ENCODE data around the gene GCDH. TPM values are rescaled to one million over a fixed set of nuclear protein-coding genes. Genes with fewer than 3 reads are reported as not detected.

Gene GCDH
- total RNA-seq, 1 donor from 2014 or later: 73.9 TPM

DNA sequence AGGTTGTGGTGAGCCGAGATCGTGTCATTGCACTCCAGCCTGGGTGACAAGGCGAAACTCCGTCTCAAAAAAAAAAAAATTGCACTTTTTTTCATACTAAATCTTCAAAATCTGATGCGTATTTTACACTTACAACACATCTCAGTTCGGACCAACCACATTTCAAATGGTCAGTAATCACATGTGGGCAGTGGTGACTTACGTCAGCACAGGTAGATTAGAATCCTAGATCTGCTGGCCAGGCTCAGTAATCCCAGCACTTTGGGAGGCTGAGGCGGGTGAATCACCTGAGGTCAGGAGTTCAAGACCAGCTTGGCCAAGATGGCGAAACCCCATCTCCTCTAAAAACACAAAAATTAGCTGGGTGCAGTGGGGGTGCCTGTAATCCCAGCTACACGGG lies 44.1 kb downstream of the GCDH start:
- ChIA-PET POLR2A (interaction anchor here (0.7 to 3.5 kb wide), 4 partner anchors 10 to 166 kb away, joined by 3 to 24 read pairs (median 16); partner anchors contain the start of genes GCDH, JUNB and RAD23A), CTCF (no interaction called here)
- H3K27ac Mint-ChIP-seq: no peak overlapping the region
- no peak for ATAC-seq (ENCODE audit: low read depth)
- no peak for DNase-seq
- TF ChIP-seq, protein P1, sequence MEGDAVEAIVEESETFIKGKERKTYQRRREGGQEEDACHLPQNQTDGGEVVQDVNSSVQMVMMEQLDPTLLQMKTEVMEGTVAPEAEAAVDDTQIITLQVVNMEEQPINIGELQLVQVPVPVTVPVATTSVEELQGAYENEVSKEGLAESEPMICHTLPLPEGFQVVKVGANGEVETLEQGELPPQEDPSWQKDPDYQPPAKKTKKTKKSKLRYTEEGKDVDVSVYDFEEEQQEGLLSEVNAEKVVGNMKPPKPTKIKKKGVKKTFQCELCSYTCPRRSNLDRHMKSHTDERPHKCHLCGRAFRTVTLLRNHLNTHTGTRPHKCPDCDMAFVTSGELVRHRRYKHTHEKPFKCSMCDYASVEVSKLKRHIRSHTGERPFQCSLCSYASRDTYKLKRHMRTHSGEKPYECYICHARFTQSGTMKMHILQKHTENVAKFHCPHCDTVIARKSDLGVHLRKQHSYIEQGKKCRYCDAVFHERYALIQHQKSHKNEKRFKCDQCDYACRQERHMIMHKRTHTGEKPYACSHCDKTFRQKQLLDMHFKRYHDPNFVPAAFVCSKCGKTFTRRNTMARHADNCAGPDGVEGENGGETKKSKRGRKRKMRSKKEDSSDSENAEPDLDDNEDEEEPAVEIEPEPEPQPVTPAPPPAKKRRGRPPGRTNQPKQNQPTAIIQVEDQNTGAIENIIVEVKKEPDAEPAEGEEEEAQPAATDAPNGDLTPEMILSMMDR (IDR thresholded peaks at IDR 0.05): no peak
- H3K9me3 Mint-ChIP-seq: no peaks in the 10 kb centered on the region
- H3K27me3 Mint-ChIP-seq: no peaks in the 10 kb centered on the region
- no peak overlapping the region for H3K4me3 Mint-ChIP-seq
- intact Hi-C loops (cut with micrococcal nuclease): loop anchor here (5.0 kb wide), 2 partner anchors 213 to 217 kb away; partner anchors contain the start of genes IER2, STX10 and TNPO2
- peaks cover 55% of the 10 kb centered on the region for H3K4me1 Mint-ChIP-seq
- peaks cover 36% of the 10 kb centered on the region for H3K36me3 Mint-ChIP-seq (ENCODE audit: low read depth)

DNA sequence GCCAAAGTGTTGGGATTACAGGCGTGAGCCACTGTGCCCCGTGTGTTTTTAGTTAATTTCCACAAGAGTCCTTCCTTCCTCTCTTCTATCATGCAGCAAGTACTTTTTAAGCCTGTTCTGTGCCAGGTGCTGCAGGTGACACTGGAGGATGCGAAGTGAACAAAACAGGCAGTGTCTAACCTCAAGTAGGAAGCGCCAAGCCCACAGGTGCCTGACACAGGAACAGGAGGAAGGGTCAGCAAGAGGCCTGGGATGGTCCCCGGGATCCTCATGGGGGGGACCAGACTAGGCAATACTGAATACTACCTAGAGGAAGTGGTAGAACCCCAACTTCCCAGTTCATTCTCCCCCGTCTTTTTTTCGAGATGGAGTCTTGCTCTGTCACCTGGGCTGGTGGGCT lies 45.6 kb downstream of the GCDH start:
- DNase-seq: no peak
- ChIA-PET POLR2A (interaction anchor here (0.6 to 3.3 kb wide), 8 partner anchors 9 to 200 kb away, joined by 4 to 21 read pairs (median 8); partner anchors contain the start of genes DNASE2, GCDH, GET3 and NACC1), CTCF (no interaction called here)
- H3K27me3 Mint-ChIP-seq: no peaks in the 10 kb centered on the region
- ATAC-seq (ENCODE audit: low read depth): no peak
- peaks cover 42% of the 10 kb centered on the region for H3K36me3 Mint-ChIP-seq (ENCODE audit: low read depth)
- H3K9me3 Mint-ChIP-seq: no peaks in the 10 kb centered on the region
- TF ChIP-seq, protein P1 (IDR thresholded peaks at IDR 0.05): no peak
- peak overlapping the region; percentile 41 for H3K27ac Mint-ChIP-seq
- peak overlapping the region; percentile 32 for H3K4me3 Mint-ChIP-seq
- peaks cover 65% of the 10 kb centered on the region for H3K4me1 Mint-ChIP-seq
- intact Hi-C loops (cut with micrococcal nuclease): loop anchor here (5.0 kb wide), 2 partner anchors 214 to 216 kb away; partner anchors contain the start of genes IER2, STX10 and TNPO2

DNA sequence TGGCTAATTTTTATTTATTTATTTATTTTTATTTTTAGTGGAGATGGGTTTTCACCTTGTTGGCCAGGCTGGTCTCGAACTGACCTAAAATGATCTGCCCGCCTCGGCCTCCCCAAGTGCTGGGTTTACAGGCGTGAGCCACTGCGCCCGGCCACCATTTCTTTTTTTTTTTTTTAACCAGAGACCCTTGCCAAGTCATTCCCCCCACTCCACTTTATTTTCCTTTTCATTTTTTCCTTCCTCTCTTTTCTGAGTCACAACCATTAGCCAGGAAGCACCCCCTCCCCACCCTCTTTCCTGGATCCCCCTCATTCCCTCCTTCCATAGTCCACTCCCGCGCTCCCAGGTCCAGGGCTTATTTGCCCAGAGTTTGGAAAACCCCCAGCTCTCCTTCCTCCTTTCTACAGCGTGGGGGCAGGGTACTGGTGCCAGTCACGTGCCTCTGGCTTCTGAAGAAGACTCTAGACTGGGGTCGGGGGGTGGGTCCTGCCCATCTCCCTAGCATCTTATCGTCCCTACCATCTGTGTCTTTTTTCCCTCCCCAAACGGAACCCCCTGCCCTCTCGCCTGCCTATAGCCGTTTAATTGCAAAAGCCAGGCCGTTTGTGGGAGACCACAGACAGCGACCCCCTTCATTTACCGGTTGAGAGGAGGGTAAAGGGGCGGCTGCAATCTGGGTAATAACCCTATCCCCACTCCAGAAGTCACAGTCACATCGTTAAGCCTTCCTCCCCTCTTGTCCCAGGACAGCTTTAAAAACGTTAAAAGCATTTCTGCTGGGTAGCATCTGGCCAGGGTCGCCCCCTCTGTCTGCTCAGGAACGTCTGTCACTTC lies 46.4 kb downstream of the GCDH start:
- ChIA-PET POLR2A (interaction anchor here (0.6 to 3.3 kb wide), 22 partner anchors 9 to 1070 kb away, joined by 3 to 37 read pairs (median 5); partner anchors contain the start of genes DNASE2, GADD45GIP1, GCDH and GET3), CTCF (interaction anchor here (0.9 to 1.5 kb wide), 3 partner anchors 28 to 52 kb away, joined by 4 to 5 read pairs (median 5); partner anchors contain the start of gene GCDH)
- ATAC-seq (ENCODE audit: low read depth): no peak
- H3K27ac Mint-ChIP-seq: peak overlapping the region; percentile 95
- no peak for DNase-seq
- no peaks in the 10 kb centered on the region for H3K27me3 Mint-ChIP-seq
- H3K4me3 Mint-ChIP-seq: peak overlapping the region; percentile 99
- intact Hi-C loops (cut with micrococcal nuclease): loop anchor here (5.0 kb wide), 2 partner anchors 215 kb away; partner anchors contain the start of genes IER2, STX10 and TNPO2
- TF ChIP-seq, protein P1 (IDR thresholded peaks at IDR 0.05): no peak
- peaks cover 65% of the 10 kb centered on the region for H3K4me1 Mint-ChIP-seq
- peaks cover 48% of the 10 kb centered on the region for H3K36me3 Mint-ChIP-seq (ENCODE audit: low read depth)
- H3K9me3 Mint-ChIP-seq: no peaks in the 10 kb centered on the region

DNA sequence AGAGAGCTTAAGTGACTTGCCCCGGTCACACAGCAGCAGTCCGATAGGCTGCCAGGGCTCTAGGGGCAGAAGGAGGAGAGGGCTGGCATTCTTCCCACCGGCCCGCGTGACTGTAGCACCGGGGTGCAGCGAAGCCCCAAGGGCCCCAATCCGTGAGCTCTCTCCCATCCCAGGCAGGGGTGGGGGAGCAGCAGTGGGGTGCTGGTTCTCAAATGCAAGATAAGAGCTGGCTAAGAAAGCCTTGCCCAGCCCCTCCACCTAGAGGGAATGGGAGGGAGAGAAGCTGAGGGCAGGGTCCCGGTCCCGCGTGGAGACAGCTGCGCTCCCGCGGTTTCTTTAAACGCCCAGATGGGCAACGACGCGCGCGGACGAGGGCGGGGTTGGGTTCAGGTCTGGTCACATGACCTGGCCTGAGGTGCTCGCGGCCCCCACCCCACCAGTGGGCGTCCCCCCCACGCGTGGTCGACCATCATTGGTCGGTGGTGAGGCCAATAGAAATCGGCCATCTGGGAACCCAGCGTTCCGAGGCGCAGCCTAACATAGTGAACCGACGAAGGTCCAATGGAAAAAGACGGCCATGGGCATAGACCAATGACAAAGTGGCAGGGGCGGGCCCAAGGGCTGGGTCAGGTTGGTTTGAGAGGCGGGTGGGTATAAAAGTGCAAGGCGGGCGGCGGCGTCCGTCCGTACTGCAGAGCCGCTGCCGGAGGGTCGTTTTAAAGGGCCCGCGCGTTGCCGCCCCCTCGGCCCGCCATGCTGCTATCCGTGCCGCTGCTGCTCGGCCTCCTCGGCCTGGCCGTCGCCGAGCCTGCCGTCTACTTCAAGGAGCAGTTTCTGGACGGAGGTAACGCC lies 47.2 kb downstream of the GCDH start, which contains the start of gene CALR:
CALR (plus strand) TSS at position 683 of the 852 bp plus-strand sequence; CDS start at position 754, 71 bp downstream.
- DNase-seq (peak; percentile 96), ATAC-seq (ENCODE audit: low read depth) (peak; percentile 85)
- no peaks in the 10 kb centered on the region for H3K27me3 Mint-ChIP-seq
- peak within 1 kb of the TSS; percentile 99 for H3K4me3 Mint-ChIP-seq
- TF ChIP-seq, protein P1 (IDR thresholded peaks at IDR 0.05): no peak
- peak within 1 kb of the TSS; percentile 95 for H3K27ac Mint-ChIP-seq
- POLR2A ChIA-PET: interaction anchor here (0.6 to 3.3 kb wide), 23 partner anchors 8 to 242 kb away, joined by 3 to 37 read pairs (median 4); partner anchors contain the start of genes DNASE2, FBXW9, GADD45GIP1 and GCDH
- peaks cover 61% of the 10 kb centered on the region for H3K4me1 Mint-ChIP-seq
- intact Hi-C loops (cut with micrococcal nuclease): loop anchor here (1.0 to 5.0 kb wide), 7 partner anchors 19 to 216 kb away; partner anchors contain the start of genes GADD45GIP1, GCDH, IER2 and STX10
- CTCF ChIA-PET: interaction anchor here (0.9 to 1.5 kb wide), 4 partner anchors 27 to 178 kb away, joined by 4 to 5 read pairs (median 4); partner anchors contain the start of gene GCDH
- H3K36me3 Mint-ChIP-seq (ENCODE audit: low read depth): peaks cover 53% of the 10 kb centered on the region
- H3K9me3 Mint-ChIP-seq: no peaks in the 10 kb centered on the region
